OCI-LY1 (cell line): ENCODE results near the gene TRA2A.
A peak's percentile ranks its signal among the peaks of the same experiment; 100 is the strongest.

ENCODE experiments used
- H2AFZ ChIP-seq: fragments of 200-600 bp; sonication (generic), shearing (Covaris generic); 2 replicates; pipeline ENCODE4 v1.6.0; 2014; ENCODE audit warnings: antibody characterized with exemption, mild to moderate bottlenecking, low read length
- H3F3A ChIP-seq: fragments of 200-600 bp; sonication (generic), shearing (Covaris generic); 2 replicates; pipeline ENCODE4 v1.6.0; 2014; ENCODE audit warnings: mild to moderate bottlenecking, antibody characterized with exemption, low read length, moderate library complexity; ENCODE audit not compliant: insufficient read depth
- H3K27ac ChIP-seq: fragments of 200-600 bp; sonication (generic); 2 replicates; pipeline ENCODE4 v1.5.1; 2014; ENCODE audit warnings: low read length, mixed run types, mild to moderate bottlenecking, low read depth; ENCODE audit not compliant: poor library complexity, severe bottlenecking
- H3K27me3 ChIP-seq: fragments of 200-600 bp; sonication (generic); 2 replicates; pipeline ENCODE4 v1.6.0; 2014; ENCODE audit warnings: antibody characterized with exemption, mild to moderate bottlenecking, low read length, moderate library complexity; ENCODE audit not compliant: insufficient read depth
- H3K36me3 ChIP-seq: fragments of 200-600 bp; sonication (generic); 2 replicates; pipeline ENCODE4 v1.6.1; 2014; ENCODE audit warnings: mild to moderate bottlenecking, antibody characterized with exemption, low read length, moderate library complexity, mixed read lengths; ENCODE audit not compliant: insufficient read depth
- H3K4me1 ChIP-seq: fragments of 200-600 bp; sonication (generic); 2 replicates; pipeline ENCODE4 v1.5.1; 2014; ENCODE audit warnings: mild to moderate bottlenecking, low read length, moderate library complexity; ENCODE audit not compliant: insufficient read depth, severe bottlenecking
- H3K4me2 ChIP-seq: fragments of 200-600 bp; sonication (generic), shearing (Covaris generic); 2 replicates; pipeline ENCODE4 v1.6.1; 2014; ENCODE audit warnings: low read length
- H3K4me3 ChIP-seq: fragments of 200-600 bp; sonication (generic); 2 replicates; pipeline ENCODE4 v1.5.1; 2014; ENCODE audit warnings: low read length, low read depth, mild to moderate bottlenecking, mixed read lengths; ENCODE audit not compliant: poor library complexity, severe bottlenecking
- H3K79me2 ChIP-seq: fragments of 200-600 bp; shearing (Covaris generic); 2 replicates; pipeline ENCODE4 v1.6.1; 2016; ENCODE audit warnings: mixed run types, low read length, mixed read lengths; ENCODE audit not compliant: insufficient read depth
- H3K9ac ChIP-seq: fragments of 200-600 bp; sonication (generic), shearing (Covaris generic); 2 replicates; pipeline ENCODE4 v1.6.1; 2014; ENCODE audit warnings: mild to moderate bottlenecking, low read length, mixed read lengths
- H3K9me2 ChIP-seq: fragments of 200-600 bp; sonication (generic), shearing (Covaris generic); 2 replicates; pipeline ENCODE4 v1.6.1; 2014; ENCODE audit warnings: low read depth, mild to moderate bottlenecking, low read length, mixed read lengths
- H3K9me3 ChIP-seq: fragments of 200-600 bp; shearing (Covaris generic); 2 replicates; pipeline ENCODE4 v1.6.1; 2014; ENCODE audit warnings: low read length, mixed read lengths
- H4K20me1 ChIP-seq: fragments of 200-600 bp; sonication (generic), shearing (Covaris generic); 2 replicates; pipeline ENCODE4 v1.6.0; 2016; ENCODE audit warnings: mild to moderate bottlenecking, low read length; ENCODE audit not compliant: insufficient read depth
- EZH2 ChIP-seq: fragments of 200-600 bp; sonication (generic), shearing (Covaris generic); IDR thresholded peaks from 2 replicates; pipeline ENCODE4 v1.8.0; 2017; ENCODE audit warnings: borderline replicate concordance, mixed run types, mild to moderate bottlenecking, antibody characterized with exemption, low read length, moderate library complexity, mixed read lengths
- TF ChIP-seq, protein P1 (sequence below): fragments of 200-600 bp; sonication (generic), shearing (Covaris generic); IDR thresholded peaks from 2 replicates; pipeline ENCODE4 v1.5.1; 2017; ENCODE audit warnings: mild to moderate bottlenecking, antibody characterized with exemption, low read length, moderate library complexity, mixed read lengths

TRA2A gene

DNA sequence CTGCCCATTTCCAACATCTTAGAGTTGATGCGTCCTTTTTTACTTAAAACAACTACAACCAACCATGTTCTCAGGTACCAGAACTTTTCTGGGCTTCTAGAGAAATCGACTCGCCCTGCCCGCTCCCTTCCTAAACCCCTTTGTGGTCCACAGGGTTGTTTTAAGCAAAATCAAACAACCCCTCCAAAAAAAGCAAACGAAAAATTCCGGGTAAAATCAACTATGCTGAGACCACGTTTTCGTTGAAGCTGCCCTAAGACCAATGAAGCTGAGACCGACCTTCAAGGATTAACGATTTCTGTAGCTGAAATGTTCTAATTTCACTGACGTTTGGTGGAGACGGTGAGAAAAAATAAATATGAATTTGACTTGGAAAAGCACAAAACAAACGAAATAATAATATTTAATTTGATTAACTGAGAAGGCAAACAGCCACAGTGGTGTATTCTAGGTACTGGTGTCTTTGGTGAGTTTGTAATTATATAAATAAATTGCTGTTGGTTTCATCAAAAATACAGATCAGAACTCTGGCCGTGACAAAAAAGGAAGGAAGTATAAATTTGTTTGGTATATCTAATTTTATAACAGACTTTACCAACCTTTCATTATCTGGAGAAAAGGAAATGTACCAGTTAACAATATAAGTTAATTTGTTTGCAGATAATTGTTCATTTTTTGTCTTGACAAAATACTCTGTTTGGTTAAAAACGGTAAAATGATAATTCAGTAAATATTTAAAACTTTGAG, 56.8 kb downstream of the TRA2A start:
- Histone ChIP-seq H3K9ac (peak overlapping the region; percentile 91), H2AFZ (0 out of 2 replicates have a peak overlapping the region, but pooled peaks have one; percentile 9)

GRCh38 chr7:23474094-23474828, 57.5 kb downstream of the TRA2A start:
- H3K9me2 ChIP-seq: no peaks in the 10 kb centered on the region
- H3K27me3 ChIP-seq: no peaks in the 10 kb centered on the region
- peak overlapping the region; percentile 81 for H3K4me2 ChIP-seq
- no peak overlapping the region for H2AFZ ChIP-seq
- H4K20me1 ChIP-seq: no peaks in the 10 kb centered on the region
- peaks cover 51% of the 10 kb centered on the region for H3K4me1 ChIP-seq
- no peaks in the 10 kb centered on the region for H3K36me3 ChIP-seq
- H3K27ac ChIP-seq: peak overlapping the region; percentile 99
- H3F3A ChIP-seq: peaks cover 23% of the 10 kb centered on the region
- H3K9ac ChIP-seq: peak overlapping the region; percentile 98
- no peak for TF ChIP-seq EZH2
- TF ChIP-seq, protein P1, sequence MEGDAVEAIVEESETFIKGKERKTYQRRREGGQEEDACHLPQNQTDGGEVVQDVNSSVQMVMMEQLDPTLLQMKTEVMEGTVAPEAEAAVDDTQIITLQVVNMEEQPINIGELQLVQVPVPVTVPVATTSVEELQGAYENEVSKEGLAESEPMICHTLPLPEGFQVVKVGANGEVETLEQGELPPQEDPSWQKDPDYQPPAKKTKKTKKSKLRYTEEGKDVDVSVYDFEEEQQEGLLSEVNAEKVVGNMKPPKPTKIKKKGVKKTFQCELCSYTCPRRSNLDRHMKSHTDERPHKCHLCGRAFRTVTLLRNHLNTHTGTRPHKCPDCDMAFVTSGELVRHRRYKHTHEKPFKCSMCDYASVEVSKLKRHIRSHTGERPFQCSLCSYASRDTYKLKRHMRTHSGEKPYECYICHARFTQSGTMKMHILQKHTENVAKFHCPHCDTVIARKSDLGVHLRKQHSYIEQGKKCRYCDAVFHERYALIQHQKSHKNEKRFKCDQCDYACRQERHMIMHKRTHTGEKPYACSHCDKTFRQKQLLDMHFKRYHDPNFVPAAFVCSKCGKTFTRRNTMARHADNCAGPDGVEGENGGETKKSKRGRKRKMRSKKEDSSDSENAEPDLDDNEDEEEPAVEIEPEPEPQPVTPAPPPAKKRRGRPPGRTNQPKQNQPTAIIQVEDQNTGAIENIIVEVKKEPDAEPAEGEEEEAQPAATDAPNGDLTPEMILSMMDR: no peak
- peaks cover 37% of the 10 kb centered on the region for H3K79me2 ChIP-seq
- H3K9me3 ChIP-seq: no peaks in the 10 kb centered on the region
- peak overlapping the region; percentile 86 for H3K4me3 ChIP-seq

More for the DNA sequence above, 56.8 kb downstream of the TRA2A start:
- no peaks in the 10 kb centered on the region for H3K9me2 ChIP-seq
- H3K27ac ChIP-seq: peak overlapping the region; percentile 96
- H3K9me3 ChIP-seq: no peaks in the 10 kb centered on the region
- H3K79me2 ChIP-seq: peaks cover 35% of the 10 kb centered on the region
- no peak for TF ChIP-seq EZH2
- TF ChIP-seq, protein P1: no peak
- H3K36me3 ChIP-seq: no peaks in the 10 kb centered on the region
- H3K4me3 ChIP-seq: peak overlapping the region; percentile 86
- H3K4me2 ChIP-seq: peak overlapping the region; percentile 81
- no peaks in the 10 kb centered on the region for H3K27me3 ChIP-seq
- no peaks in the 10 kb centered on the region for H4K20me1 ChIP-seq
- peaks cover 51% of the 10 kb centered on the region for H3K4me1 ChIP-seq
- H3F3A ChIP-seq: peaks cover 23% of the 10 kb centered on the region

- H3K9me3 ChIP-seq: no peaks in the 10 kb centered on the region
- peaks cover 40% of the 10 kb centered on the region for H3K79me2 ChIP-seq
- no peaks in the 10 kb centered on the region for H3K36me3 ChIP-seq
- TF ChIP-seq, protein P1: no peak
- no peak for TF ChIP-seq EZH2
- no peaks in the 10 kb centered on the region for H3K9me2 ChIP-seq
- H2AFZ ChIP-seq: no peak overlapping the region
- H3K4me2 ChIP-seq: peak overlapping the region; percentile 81
- H4K20me1 ChIP-seq: no peaks in the 10 kb centered on the region
- H3K27me3 ChIP-seq: no peaks in the 10 kb centered on the region
- peak overlapping the region; percentile 99 for H3K27ac ChIP-seq
- H3K4me1 ChIP-seq: peaks cover 48% of the 10 kb centered on the region
- H3K4me3 ChIP-seq: peak overlapping the region; percentile 86
- peaks cover 20% of the 10 kb centered on the region for H3F3A ChIP-seq
- H3K9ac ChIP-seq: peak overlapping the region; percentile 98
Measured at GRCh38 chr7:23473844-23474093, 58.0 kb downstream of the TRA2A start.
